GM21360 (cell line): Measurements from ENCODE around the gene RFPL4AL1.
"Not testable (repeated sequence)": the region's sequence is repeated elsewhere in the genome, so short reads cannot be mapped to it uniquely, and the experiment has no call there.

Experiments used
- ATAC-seq: cut with Tn5 transposase; IDR thresholded peaks from one replicate; pipeline ENCODE4 v1.9.1; 2021; ENCODE audit warnings: mild to moderate bottlenecking, moderate library complexity; ENCODE audit not compliant: unreplicated experiment

RFPL4AL1 gene

GRCh38 chr19:55768818-55769217 lies at the start of gene RFPL4AL1:
Gene RFPL4AL1 (plus strand): TSS chr19:55769118. CDS start chr19:55771805, 2,687 bp downstream.
- ATAC-seq = not testable (repeated sequence)

- ATAC-seq = no peak
Measured at GRCh38 chr19:55720214-55720746, 48.6 kb upstream of the RFPL4AL1 start.

DNA sequence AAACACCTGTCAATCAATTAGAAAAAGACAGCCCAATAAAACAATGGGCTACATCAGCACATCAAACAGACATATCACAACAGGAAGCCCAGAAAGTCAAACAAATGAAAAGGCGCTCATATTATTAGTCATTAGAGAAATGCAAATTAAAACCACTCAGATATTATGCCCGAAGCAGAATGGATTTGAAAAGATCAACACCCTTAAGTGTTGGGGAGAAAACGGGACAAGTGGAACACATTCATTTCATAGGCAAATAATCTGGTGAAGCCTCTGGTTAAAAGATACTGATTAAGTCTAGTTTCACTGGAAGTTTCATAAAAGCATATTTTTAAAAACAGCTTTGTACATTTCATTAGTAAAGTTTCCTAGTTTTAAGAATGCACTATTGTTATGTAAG lies 48.1 kb upstream of the RFPL4AL1 start:
- no peak for ATAC-seq

DNA sequence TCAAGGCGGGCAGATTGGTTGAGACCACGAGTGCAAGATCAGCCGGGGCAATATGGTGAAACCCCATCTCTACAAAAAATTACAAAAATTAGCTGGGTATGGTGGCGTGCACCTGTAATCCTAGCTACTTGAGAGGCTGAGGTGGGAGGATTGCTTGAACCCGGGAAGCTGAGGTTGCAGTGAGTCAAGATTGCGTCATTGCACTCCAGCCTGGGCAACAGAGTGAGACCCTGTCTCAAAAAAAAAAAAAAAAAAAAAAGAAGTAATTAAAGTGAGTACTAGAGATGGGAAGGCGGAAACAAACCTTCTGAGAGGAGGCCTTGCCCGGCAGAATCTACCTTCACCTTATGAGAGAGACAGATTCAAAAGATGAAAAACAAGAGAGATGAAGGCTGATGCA lies 45.4 kb upstream of the RFPL4AL1 start:
- ATAC-seq = no peak

DNA sequence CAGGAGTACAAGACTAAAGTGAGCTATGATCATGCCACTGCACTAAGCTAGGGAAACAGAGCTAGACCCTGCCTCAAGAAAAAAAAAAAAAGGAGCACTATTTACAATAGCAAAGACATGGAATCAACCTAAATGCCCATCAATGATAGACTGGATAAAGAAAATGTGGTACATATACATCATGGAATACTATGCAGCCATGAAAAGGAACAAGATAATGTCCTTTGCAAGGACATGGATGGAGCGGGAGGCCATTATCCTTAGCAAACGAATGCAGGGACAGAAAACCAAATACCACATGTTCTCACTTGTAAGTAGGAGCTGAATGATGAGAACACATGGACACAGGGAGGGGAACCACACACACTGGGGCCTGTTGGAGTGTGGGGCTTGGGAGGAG lies 38.5 kb upstream of the RFPL4AL1 start:
- not testable (repeated sequence) for ATAC-seq

GRCh38 chr19:55738302-55738701 lies 30.6 kb upstream of the RFPL4AL1 start, which contains the start of gene NLRP9:
Gene NLRP9 (minus strand): TSS chr19:55738402. CDS start chr19:55738374, 28 bp downstream.
- ATAC-seq = no peak

GRCh38 chr19:55750715-55751114 lies 18.2 kb upstream of the RFPL4AL1 start:
- ATAC-seq = no peak

DNA sequence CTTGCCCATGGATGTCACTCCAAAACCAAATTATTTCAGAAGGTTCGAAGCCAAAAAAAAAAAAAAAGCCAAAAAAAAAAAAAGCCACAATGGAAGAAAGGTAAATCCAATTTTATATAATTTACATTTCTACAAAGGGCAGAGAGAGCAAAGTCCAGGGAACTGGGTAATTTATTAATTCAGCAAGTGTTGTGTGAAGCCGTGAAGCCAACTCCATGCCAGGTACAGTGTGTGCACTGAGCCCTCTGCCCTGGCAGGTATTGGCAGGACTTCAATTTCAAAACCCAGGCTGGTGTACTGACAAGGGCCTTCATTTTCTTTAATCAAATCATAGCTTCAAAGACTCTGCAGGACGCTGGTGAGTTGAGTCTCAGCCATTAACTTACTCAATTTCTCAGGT lies 15.5 kb upstream of the RFPL4AL1 start:
- ATAC-seq = no peak

DNA sequence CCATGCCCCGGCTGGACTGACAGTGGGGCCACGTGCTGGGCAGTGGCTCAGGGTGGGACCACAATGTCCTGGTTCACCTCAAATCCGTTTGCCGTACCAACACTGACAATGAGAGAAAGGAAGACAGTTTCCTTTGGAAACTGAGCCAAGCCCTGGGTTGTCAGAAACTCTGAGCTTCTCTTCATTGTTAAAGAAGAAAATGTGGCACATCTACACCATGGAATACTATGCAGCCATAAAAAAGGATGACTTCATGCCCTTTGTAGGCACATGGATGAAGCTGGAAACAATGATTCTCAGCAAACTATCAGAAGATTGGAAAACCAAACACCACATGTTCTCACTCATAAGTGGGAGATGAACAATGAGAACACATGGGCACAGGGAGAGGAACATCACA lies 12.1 kb upstream of the RFPL4AL1 start:
- not testable (repeated sequence) for ATAC-seq

DNA sequence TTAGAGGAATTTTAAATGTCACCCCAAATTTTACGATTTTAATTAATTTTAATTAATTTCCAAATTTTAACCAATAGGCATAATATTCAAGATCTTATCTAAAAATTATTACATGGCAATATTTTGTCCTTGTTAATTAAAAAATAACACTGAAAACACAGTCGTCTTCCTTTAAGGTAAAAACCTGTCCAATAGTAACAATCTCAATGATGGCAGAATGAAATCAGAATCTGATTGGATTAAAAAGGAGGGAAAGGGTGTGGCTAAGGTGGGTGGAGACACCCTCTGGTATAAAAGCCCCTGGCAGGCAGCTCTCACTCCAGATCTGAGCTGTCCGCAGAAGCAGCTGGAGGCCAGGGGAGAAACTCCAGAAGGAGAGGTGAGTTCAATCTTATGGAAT lies 10.1 kb upstream of the RFPL4AL1 start, which contains the start of gene RFPL4A:
Gene RFPL4A (plus strand): TSS at position 301 of the 400 bp plus-strand sequence. CDS start 2,704 bp downstream, outside the sequence.
- not testable (repeated sequence) for ATAC-seq

GRCh38 chr19:55766466-55766865 lies 2.5 kb upstream of the RFPL4AL1 start:
- ATAC-seq = no peak

GRCh38 chr19:55769632-55770031 lies 714 bp downstream of the RFPL4AL1 start:
- ATAC-seq = not testable (repeated sequence)

- no peak for ATAC-seq
Measured at GRCh38 chr19:55777528-55777927, 8.6 kb downstream of the RFPL4AL1 start.

GRCh38 chr19:55778331-55778730 lies 9.4 kb downstream of the RFPL4AL1 start:
- no peak for ATAC-seq

DNA sequence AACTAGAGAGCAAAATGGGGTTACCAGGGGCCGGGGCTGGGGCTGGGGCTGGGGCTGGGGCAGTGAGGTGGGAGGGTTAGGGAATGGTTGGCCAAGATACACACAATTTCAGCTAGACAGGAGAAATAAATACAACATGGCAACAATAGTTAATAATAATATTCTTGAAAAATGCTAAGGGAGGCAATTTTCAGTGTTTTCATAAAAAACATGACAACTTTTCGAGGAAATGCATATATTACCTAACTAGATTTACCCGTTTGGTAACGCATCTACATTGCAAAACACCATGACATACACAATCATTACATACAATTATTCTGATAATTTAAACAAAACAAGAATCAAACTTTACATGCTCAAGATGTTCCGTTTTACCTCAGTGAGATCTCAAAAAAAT lies 12.2 kb downstream of the RFPL4AL1 start:
- ATAC-seq = no peak

DNA sequence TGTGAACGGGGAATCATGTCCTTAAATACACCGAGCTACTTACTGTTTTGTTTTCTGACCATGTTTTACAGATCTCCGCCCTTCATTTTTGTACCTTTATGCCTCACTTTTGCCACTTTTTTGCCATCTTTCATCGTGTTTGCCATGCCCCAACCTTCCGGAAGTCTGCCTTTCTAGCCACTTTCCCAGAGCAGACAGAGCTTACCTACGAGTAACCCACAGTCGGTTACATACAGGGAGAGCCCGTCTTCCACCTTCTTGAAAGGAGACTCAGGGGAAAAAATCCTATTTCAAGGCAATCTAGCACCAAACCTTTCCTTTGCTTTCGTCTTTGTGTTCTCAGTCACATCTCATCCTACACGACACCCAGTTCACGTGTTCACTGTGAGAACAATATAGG lies 26.1 kb downstream of the RFPL4AL1 start:
- no peak for ATAC-seq

DNA sequence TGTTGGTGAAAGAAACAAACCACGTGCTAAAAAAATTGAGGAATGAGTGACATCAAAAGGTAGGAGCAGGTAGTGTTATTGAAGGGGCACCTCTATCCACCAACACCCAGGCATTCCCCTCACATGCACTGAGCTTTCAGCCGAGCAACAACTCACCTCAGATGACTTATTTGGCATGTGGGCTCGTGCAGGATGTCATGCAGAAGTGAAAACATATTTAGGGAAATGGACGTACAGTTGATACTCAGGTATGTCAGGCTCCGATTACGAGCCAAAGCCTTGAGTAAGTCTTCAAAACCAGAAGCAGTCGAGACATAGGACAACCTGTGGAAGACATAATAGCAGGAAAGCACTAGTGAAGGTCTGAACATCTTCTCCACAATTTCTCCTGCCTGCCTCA lies 32.5 kb downstream of the RFPL4AL1 start:
- no peak for ATAC-seq

DNA sequence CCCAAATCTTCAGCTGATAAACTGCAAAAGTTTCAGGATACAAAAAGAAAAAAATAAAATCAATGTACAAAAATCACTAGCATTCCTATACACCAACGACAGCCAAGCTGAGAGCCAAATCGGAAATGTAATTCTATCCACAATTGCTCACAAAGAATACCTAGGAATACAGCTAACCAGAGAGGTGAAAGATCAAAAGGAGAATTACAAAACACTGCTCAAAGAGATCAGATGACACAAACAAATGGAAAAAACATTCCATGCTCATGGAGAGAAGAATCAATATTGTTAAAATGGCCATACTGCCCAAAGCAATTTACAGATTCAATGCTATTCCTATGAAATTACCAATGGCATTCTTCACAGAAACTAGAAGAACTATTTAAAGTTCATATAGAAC lies 33.4 kb downstream of the RFPL4AL1 start:
- ATAC-seq = no peak

- ATAC-seq = no peak
Measured at GRCh38 chr19:55809381-55810058, 40.6 kb downstream of the RFPL4AL1 start.

- no peak for ATAC-seq
Measured at GRCh38 chr19:55811340-55811739, 42.4 kb downstream of the RFPL4AL1 start.

GRCh38 chr19:55812449-55812848 lies 43.5 kb downstream of the RFPL4AL1 start:
- no peak for ATAC-seq

- ATAC-seq = no peak
Measured at GRCh38 chr19:55813906-55814305, 45.0 kb downstream of the RFPL4AL1 start.

DNA sequence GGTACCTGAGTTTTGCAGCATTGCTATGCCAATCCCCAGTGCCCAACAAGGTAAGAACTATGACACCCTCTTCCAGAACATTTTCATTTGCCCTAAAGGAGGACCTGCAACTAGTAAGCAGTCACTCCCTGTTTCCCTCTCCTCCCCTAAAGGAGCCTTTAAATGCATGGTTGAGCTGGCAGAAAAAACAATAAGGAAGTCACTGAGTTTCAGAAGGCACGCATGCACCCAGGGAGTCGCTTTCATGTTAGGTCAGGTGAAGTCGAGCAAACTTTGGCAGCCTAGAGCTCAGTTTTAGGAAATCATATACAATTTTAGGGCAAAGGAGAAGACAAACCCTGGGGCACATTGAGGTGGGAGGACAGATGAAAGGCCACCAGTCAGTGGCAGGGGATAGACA lies 51.1 kb downstream of the RFPL4AL1 start:
- peak; percentile 35 for ATAC-seq
